Stimulated activated CD4-positive, alpha-beta T cell treated with anti-CD3 and anti-CD28 coated beads, Interleukin-4, amount 100 ng/mL, for 24 hours (primary cell): ENCODE results near the gene DDX31.
A peak's percentile ranks its signal among the peaks of the same experiment; 100 is the strongest.
"Not testable (repeated sequence)": the region's sequence is repeated elsewhere in the genome, so short reads cannot be mapped to it uniquely, and the experiment has no call there.

Experiments used
- DNase-seq: peaks from one replicate; pipeline ENCODE4 v3.0.0-alpha.2; 2020

Gene DDX31

GRCh38 chr9:132669698-132670456 lies at the start of gene DDX31:
Gene DDX31, minus strand, starts transcription at chr9:132669983. Its CDS starts 49 bp downstream, at chr9:132669934.
- peak; percentile 88 for DNase-seq

GRCh38 chr9:132718381-132718928 lies 48.7 kb upstream of the DDX31 start:
- not testable (repeated sequence) for DNase-seq

GRCh38 chr9:132717326-132717945 lies 47.7 kb upstream of the DDX31 start:
- DNase-seq: no peak

- no peak for DNase-seq
Measured at GRCh38 chr9:132716007-132716406, 46.2 kb upstream of the DDX31 start.

GRCh38 chr9:132712753-132713152 lies 43.0 kb upstream of the DDX31 start:
- no peak for DNase-seq

- DNase-seq: no peak
Measured at GRCh38 chr9:132711846-132712245, 42.1 kb upstream of the DDX31 start.

GRCh38 chr9:132711152-132711551 lies 41.4 kb upstream of the DDX31 start:
- not testable (repeated sequence) for DNase-seq

GRCh38 chr9:132710333-132710732 lies 40.5 kb upstream of the DDX31 start:
- DNase-seq: no peak

- DNase-seq: no peak
Measured at GRCh38 chr9:132708769-132709430, 39.1 kb upstream of the DDX31 start.

- DNase-seq: no peak
Measured at GRCh38 chr9:132708239-132708638, 38.5 kb upstream of the DDX31 start.

GRCh38 chr9:132703336-132703735 lies 33.6 kb upstream of the DDX31 start:
- DNase-seq: no peak

GRCh38 chr9:132702254-132702653 lies 32.5 kb upstream of the DDX31 start:
- no peak for DNase-seq

- DNase-seq: no peak
Measured at GRCh38 chr9:132699956-132700355, 30.2 kb upstream of the DDX31 start.

GRCh38 chr9:132698989-132699388 lies 29.2 kb upstream of the DDX31 start:
- no peak for DNase-seq

GRCh38 chr9:132697230-132697629 lies 27.4 kb upstream of the DDX31 start:
- no peak for DNase-seq

GRCh38 chr9:132694144-132694543 lies 24.4 kb upstream of the DDX31 start:
- peak; percentile 14 for DNase-seq

GRCh38 chr9:132690696-132691095 lies 20.9 kb upstream of the DDX31 start:
- DNase-seq: no peak

GRCh38 chr9:132683873-132684272 lies 14.1 kb upstream of the DDX31 start:
- no peak for DNase-seq

GRCh38 chr9:132681561-132681960 lies 11.8 kb upstream of the DDX31 start:
- DNase-seq: no peak

GRCh38 chr9:132679946-132680625 lies 10.3 kb upstream of the DDX31 start:
- no peak for DNase-seq

- DNase-seq: no peak
Measured at GRCh38 chr9:132677976-132678375, 8.2 kb upstream of the DDX31 start.

- DNase-seq: no peak
Measured at GRCh38 chr9:132674485-132674884, 4.7 kb upstream of the DDX31 start.

- peak; percentile 17 for DNase-seq
Measured at GRCh38 chr9:132673355-132673754, 3.6 kb upstream of the DDX31 start.
